Upper lobe of right lung (tissue), 1 donor: ENCODE data around the gene SLCO3A1. TPM values are rescaled to one million over a fixed set of nuclear protein-coding genes. Genes with fewer than 3 reads are reported as not detected.

Experiments used
- ATAC-seq: fragments of 200-7000 bp; cut with Tn5 transposase; one replicate; pipeline ENCODE4 v1.9.1; 2020; ENCODE audit warnings: mild to moderate bottlenecking, moderate library complexity
- DNase-seq: peaks from one replicate; pipeline ENCODE4 v3.0.0-alpha.2; 2020
- H3K27ac ChIP-seq: fragments of 200-600 bp; one replicate; pipeline ENCODE4 v1.8.0; 2022
- H3K27me3 ChIP-seq: fragments of 200-600 bp; one replicate; pipeline ENCODE4 v1.8.0; 2022; ENCODE audit warnings: mild to moderate bottlenecking
- H3K36me3 ChIP-seq: fragments of 200-600 bp; one replicate; pipeline ENCODE4 v1.8.0; 2022
- H3K4me1 ChIP-seq: fragments of 200-600 bp; one replicate; pipeline ENCODE4 v1.8.0; 2022
- H3K4me3 ChIP-seq: fragments of 200-600 bp; one replicate; pipeline ENCODE4 v1.8.0; 2022; ENCODE audit warnings: mild to moderate bottlenecking
- H3K9me3 ChIP-seq: fragments of 200-600 bp; one replicate; pipeline ENCODE4 v1.8.0; 2022
- intact Hi-C: fragments of 100-400 bp; cut with DNase I; formaldehyde crosslinking; loops from one replicate; pipeline ENCODE4 v1.11.0; 2022
- total RNA-seq: library from RNA; stranded (reverse); fragmentation: NEBNext Ultra II Directional; extraction: Animal tissue kit (Norgen Biotek cat#: 25700); gene quantifications from one replicate; pipeline ENCODE4 v1.2.1, GENCODE V29; 2021
- TF ChIP-seq, protein P1 (sequence below): fragments of 200-600 bp; IDR thresholded peaks from one replicate; pipeline ENCODE4 v1.8.0; 2022; ENCODE audit warnings: antibody characterized with exemption
- donor health status: DM: no; HTN: yes; CAD: no; lungs with severe emphysema.

SLCO3A1 gene
- total RNA-seq, 1 donor from 2014 or later, result 50.6 TPM

DNA sequence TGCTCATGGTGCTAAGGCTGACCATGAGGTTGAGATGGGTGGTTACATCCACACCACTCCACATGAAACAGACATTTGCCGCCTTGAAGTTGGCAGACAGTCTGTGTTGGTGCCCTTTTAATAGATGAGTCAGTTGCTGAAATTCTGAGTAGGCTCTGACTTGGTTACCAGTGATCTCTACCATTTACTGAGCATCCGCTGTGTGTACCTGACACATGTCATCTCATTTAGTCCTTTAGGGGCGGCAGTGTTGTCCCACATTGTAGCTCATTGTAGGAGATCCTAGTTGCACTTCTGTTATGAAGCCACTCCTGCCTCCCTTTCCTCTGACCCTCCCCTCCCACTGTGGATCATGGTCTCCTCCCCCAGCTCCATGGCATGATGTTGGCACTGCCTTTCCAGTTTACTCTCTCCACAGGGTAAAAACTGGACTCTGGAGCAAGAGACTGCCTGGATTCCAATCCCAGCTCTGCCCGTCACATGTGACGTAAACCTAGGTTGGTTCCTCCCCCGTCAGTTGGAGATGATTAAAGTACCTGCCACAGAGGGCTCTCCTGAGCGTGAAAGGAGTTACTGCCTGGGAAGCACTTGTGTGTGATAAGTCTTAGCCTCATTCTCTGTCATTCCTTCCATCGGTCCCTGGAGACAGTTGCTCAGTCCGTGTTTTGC lies 21.6 kb downstream of the SLCO3A1 start:
- Histone ChIP-seq H3K36me3 (no peaks in the 10 kb centered on the region), H3K4me1 (peaks cover 28% of the 10 kb centered on the region), H3K4me3 (no peak overlapping the region), H3K27me3 (no peaks in the 10 kb centered on the region), H3K27ac (no peak overlapping the region), H3K9me3 (no peaks in the 10 kb centered on the region)
- TF ChIP-seq, protein P1, sequence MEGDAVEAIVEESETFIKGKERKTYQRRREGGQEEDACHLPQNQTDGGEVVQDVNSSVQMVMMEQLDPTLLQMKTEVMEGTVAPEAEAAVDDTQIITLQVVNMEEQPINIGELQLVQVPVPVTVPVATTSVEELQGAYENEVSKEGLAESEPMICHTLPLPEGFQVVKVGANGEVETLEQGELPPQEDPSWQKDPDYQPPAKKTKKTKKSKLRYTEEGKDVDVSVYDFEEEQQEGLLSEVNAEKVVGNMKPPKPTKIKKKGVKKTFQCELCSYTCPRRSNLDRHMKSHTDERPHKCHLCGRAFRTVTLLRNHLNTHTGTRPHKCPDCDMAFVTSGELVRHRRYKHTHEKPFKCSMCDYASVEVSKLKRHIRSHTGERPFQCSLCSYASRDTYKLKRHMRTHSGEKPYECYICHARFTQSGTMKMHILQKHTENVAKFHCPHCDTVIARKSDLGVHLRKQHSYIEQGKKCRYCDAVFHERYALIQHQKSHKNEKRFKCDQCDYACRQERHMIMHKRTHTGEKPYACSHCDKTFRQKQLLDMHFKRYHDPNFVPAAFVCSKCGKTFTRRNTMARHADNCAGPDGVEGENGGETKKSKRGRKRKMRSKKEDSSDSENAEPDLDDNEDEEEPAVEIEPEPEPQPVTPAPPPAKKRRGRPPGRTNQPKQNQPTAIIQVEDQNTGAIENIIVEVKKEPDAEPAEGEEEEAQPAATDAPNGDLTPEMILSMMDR, result peak; percentile 6
- peak; percentile 76 for ATAC-seq
- intact Hi-C loops, result no loop called here
- DNase-seq, result no peak

DNA sequence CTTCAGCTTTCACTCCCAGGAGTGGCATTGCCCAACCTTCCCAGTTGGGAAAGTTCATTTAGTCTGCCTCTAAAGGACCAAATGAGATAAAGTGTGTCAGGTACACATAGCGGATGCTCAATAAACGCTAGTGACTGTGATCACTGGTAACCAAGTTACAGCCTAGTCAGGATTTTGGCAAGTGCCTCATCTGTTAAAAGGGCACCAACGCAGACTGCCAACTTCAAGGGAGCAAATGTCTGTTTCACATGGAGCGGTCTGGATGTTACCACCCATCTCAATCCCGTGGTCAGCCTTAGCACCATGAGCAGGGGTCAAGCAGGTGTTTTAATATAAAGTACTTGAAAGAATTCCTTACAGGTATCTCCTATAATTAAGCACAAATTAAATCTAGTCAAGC lies 22.7 kb downstream of the SLCO3A1 start:
- Histone ChIP-seq H3K27ac (no peak overlapping the region), H3K4me3 (no peak overlapping the region), H3K27me3 (no peaks in the 10 kb centered on the region), H3K4me1 (peaks cover 24% of the 10 kb centered on the region), H3K9me3 (no peaks in the 10 kb centered on the region), H3K36me3 (no peaks in the 10 kb centered on the region)
- ATAC-seq (no peak), DNase-seq (no peak)
- intact Hi-C loops, result no loop called here
- TF ChIP-seq, protein P1, result no peak

DNA sequence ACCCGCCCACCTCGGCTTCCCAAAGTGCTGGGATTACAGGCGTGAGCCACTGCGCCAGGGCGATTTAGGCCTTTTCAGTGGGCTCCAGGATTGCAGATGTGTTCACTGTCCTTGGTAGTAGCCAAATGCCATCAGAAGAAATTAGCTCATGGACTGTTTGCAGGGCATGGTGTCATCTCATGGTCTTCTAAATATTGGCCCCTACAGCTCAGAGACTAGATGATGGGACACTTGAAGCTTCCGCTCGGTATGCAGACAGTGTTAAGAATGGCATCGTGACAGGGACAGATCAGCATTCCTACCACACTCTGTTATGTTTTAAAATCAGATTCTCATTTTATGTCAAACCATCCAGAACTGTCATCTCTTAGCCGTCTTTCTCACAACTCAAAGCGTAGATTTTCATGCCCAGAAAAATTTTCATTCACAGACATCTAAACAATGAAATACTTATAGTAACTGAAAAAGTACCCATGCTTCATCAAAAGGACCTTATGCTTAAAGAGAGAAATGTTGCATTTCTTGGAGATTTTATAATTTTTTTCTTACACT lies 24.9 kb downstream of the SLCO3A1 start:
- Histone ChIP-seq H3K9me3 (no peaks in the 10 kb centered on the region), H3K4me1 (peaks cover 13% of the 10 kb centered on the region), H3K27ac (no peak overlapping the region), H3K36me3 (no peaks in the 10 kb centered on the region), H3K4me3 (no peak overlapping the region), H3K27me3 (no peaks in the 10 kb centered on the region)
- no peak for DNase-seq
- no peak for ATAC-seq
- intact Hi-C loops, result no loop called here
- TF ChIP-seq, protein P1, result no peak

DNA sequence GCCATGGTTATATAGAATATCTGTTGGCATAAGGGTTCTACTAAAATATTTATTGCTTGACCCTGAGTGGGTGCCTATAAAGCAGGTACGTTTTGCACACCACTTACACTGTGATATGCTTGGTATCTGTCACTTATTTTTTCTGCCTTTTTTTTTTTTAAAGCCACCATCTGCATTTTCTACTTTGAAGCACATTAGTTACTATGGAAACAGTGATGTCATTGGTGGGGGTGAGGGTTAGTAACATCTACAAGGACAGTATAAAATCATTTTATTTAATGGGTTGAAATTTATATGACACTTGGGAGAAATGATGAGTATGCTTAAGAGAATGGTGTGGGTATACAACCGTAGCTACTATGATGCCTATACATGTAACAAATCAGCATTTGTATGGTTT lies 25.6 kb downstream of the SLCO3A1 start:
- DNase-seq (no peak), ATAC-seq (no peak)
- intact Hi-C loops, result no loop called here
- Histone ChIP-seq H3K27me3 (no peaks in the 10 kb centered on the region), H3K4me3 (no peak overlapping the region), H3K9me3 (no peaks in the 10 kb centered on the region), H3K27ac (no peak overlapping the region), H3K36me3 (no peaks in the 10 kb centered on the region), H3K4me1 (peaks cover 10% of the 10 kb centered on the region)
- TF ChIP-seq, protein P1, result no peak

DNA sequence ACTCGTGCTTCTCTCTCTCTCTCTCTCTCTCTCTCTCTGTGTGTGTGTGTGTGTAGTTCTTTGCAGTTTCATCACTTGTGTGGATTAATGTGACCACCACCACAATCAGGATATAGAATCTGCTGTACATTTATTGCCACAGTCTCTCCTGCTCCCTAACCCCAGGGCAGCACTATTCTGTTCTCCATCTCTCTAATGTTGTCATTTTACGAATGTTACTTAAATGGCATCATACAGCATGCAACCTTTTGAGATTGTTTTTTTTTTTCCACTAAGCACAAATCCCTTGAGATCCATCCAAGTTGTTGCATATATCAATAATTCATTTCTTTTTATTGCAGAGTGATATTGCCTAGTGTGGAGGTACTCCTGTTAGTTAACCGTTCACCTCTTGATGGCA lies 26.9 kb downstream of the SLCO3A1 start:
- intact Hi-C loops, result no loop called here
- DNase-seq (no peak), ATAC-seq (no peak)
- Histone ChIP-seq H3K4me3 (no peak overlapping the region), H3K27me3 (no peaks in the 10 kb centered on the region), H3K27ac (no peak overlapping the region), H3K9me3 (no peaks in the 10 kb centered on the region), H3K36me3 (no peaks in the 10 kb centered on the region), H3K4me1 (peaks cover 9% of the 10 kb centered on the region)
- TF ChIP-seq, protein P1, result no peak
